Stimulated activated naive CD8-positive, alpha-beta T cell treated with anti-CD3 and anti-CD28 coated beads, Interleukin-15, Interleukin-2, amounts not matched to agents 100 U/mL and 50 U/mL, for 24 hours (primary cell): Measurements from ENCODE around the gene MASP2.
"Not testable (repeated sequence)": the region's sequence is repeated elsewhere in the genome, so short reads cannot be mapped to it uniquely, and the experiment has no call there.

Source experiments
- ATAC-seq: fragments of 150-1000 bp; cut with Tn5 transposase; one replicate; pipeline ENCODE4 v1.10.0; 2021
- DNase-seq: peaks from one replicate; pipeline ENCODE4 v3.0.0; 2021

MASP2 gene

GRCh38 chr1:11046625-11047365, at the start of gene MASP2:
TSS of gene MASP2 (minus strand) at chr1:11047239. CDS start at chr1:11047207, 32 bp downstream.
- no peak for ATAC-seq
- no peak for DNase-seq

- DNase-seq = not testable (repeated sequence)
Measured at GRCh38 chr1:11083784-11084183, 36.7 kb upstream of the MASP2 start.

GRCh38 chr1:11080931-11081330, 33.9 kb upstream of the MASP2 start:
- ATAC-seq = no peak
- no peak for DNase-seq

More at GRCh38 chr1:11083784-11084183, 36.7 kb upstream of the MASP2 start:
- ATAC-seq = not testable (repeated sequence)

- ATAC-seq (no peak), DNase-seq (no peak)
Measured at GRCh38 chr1:11078631-11079030, 31.6 kb upstream of the MASP2 start.

GRCh38 chr1:11073398-11073797, 26.4 kb upstream of the MASP2 start:
- ATAC-seq, DNase-seq: not testable (repeated sequence)

- ATAC-seq (no peak), DNase-seq (no peak)
Measured at GRCh38 chr1:11072216-11072917, 25.3 kb upstream of the MASP2 start.

- ATAC-seq (no peak), DNase-seq (no peak)
Measured at GRCh38 chr1:11071463-11072215, 24.6 kb upstream of the MASP2 start.

GRCh38 chr1:11070876-11071275, 23.8 kb upstream of the MASP2 start:
- ATAC-seq (no peak), DNase-seq (no peak)

GRCh38 chr1:11068600-11069473, 21.8 kb upstream of the MASP2 start:
- ATAC-seq (no peak), DNase-seq (no peak)

- ATAC-seq (no peak), DNase-seq (no peak)
Measured at GRCh38 chr1:11067716-11068599, 20.9 kb upstream of the MASP2 start.

- ATAC-seq = no peak
- DNase-seq = no peak
Measured at GRCh38 chr1:11065796-11066195, 18.8 kb upstream of the MASP2 start.

- no peak for ATAC-seq
- DNase-seq = no peak
Measured at GRCh38 chr1:11064942-11065341, 17.9 kb upstream of the MASP2 start.

GRCh38 chr1:11063937-11064537, 17.0 kb upstream of the MASP2 start:
- DNase-seq, ATAC-seq: not testable (repeated sequence)

- peak; percentile 47 for DNase-seq
- peak; percentile 16 for ATAC-seq
Measured at GRCh38 chr1:11062965-11063401, 15.9 kb upstream of the MASP2 start.

- no peak for ATAC-seq
Measured at GRCh38 chr1:11061652-11062365, 14.8 kb upstream of the MASP2 start.

GRCh38 chr1:11059968-11060830, 13.2 kb upstream of the MASP2 start, which contains the start of gene SRM:
TSS of gene SRM (minus strand) at chr1:11060018. CDS start at chr1:11059943, 75 bp downstream.
- ATAC-seq (peak; percentile 96), DNase-seq (peak; percentile 93)

More at GRCh38 chr1:11061652-11062365, 14.8 kb upstream of the MASP2 start:
- no peak for DNase-seq

- ATAC-seq (peak; percentile 1), DNase-seq (no peak)
Measured at GRCh38 chr1:11059155-11059967, 12.3 kb upstream of the MASP2 start.
